GM19328 (cell line): ENCODE measurements around the gene RANBP17.
"Not testable (repeated sequence)": the region's sequence is repeated elsewhere in the genome, so short reads cannot be mapped to it uniquely, and the experiment has no call there.

Source experiments
- ATAC-seq: cut with Tn5 transposase; IDR thresholded peaks from one replicate; pipeline ENCODE4 v1.9.1; 2021; ENCODE audit warnings: mild to moderate bottlenecking, moderate library complexity; ENCODE audit not compliant: unreplicated experiment

RANBP17 gene

GRCh38 chr5:170937914-170938313 is 76.1 kb downstream of the RANBP17 start:
- ATAC-seq, result no peak

GRCh38 chr5:170939178-170939577 is 77.4 kb downstream of the RANBP17 start:
- no peak for ATAC-seq

- ATAC-seq, result no peak
Observed at GRCh38 chr5:170941788-170942187, 80.0 kb downstream of the RANBP17 start.

GRCh38 chr5:170945275-170945674 is 83.5 kb downstream of the RANBP17 start:
- ATAC-seq, result no peak

- ATAC-seq, result no peak
Observed at GRCh38 chr5:170960567-170960966, 98.7 kb downstream of the RANBP17 start.

- ATAC-seq, result no peak
Observed at GRCh38 chr5:170963521-170963920, 101.7 kb downstream of the RANBP17 start.

- no peak for ATAC-seq
Observed at GRCh38 chr5:170974461-170974860, 112.6 kb downstream of the RANBP17 start.

- ATAC-seq, result not testable (repeated sequence)
Observed at GRCh38 chr5:170980261-170980660, 118.4 kb downstream of the RANBP17 start.

- ATAC-seq, result no peak
Observed at GRCh38 chr5:170985486-170985885, 123.7 kb downstream of the RANBP17 start.

- no peak for ATAC-seq
Observed at GRCh38 chr5:170986598-170986997, 124.8 kb downstream of the RANBP17 start.

- ATAC-seq, result no peak
Observed at GRCh38 chr5:170993476-170993875, 131.7 kb downstream of the RANBP17 start.

- ATAC-seq, result no peak
Observed at GRCh38 chr5:171010086-171010485, 148.3 kb downstream of the RANBP17 start.

GRCh38 chr5:171010816-171011215 is 149.0 kb downstream of the RANBP17 start:
- no peak for ATAC-seq

- no peak for ATAC-seq
Observed at GRCh38 chr5:171023508-171023907, 161.7 kb downstream of the RANBP17 start.

GRCh38 chr5:171024084-171024483 is 162.3 kb downstream of the RANBP17 start:
- no peak for ATAC-seq

- no peak for ATAC-seq
Observed at GRCh38 chr5:171029401-171029800, 167.6 kb downstream of the RANBP17 start.

- no peak for ATAC-seq
Observed at GRCh38 chr5:171031977-171032376, 170.2 kb downstream of the RANBP17 start.

- no peak for ATAC-seq
Observed at GRCh38 chr5:171032435-171032973, 170.7 kb downstream of the RANBP17 start.

- ATAC-seq, result not testable (repeated sequence)
Observed at GRCh38 chr5:171041893-171042292, 180.1 kb downstream of the RANBP17 start.

GRCh38 chr5:171050916-171051315 is 189.1 kb downstream of the RANBP17 start:
- ATAC-seq, result no peak

- no peak for ATAC-seq
Observed at GRCh38 chr5:171055875-171056454, 194.1 kb downstream of the RANBP17 start.

- ATAC-seq, result no peak
Observed at GRCh38 chr5:171067540-171068130, 205.8 kb downstream of the RANBP17 start.

- no peak for ATAC-seq
Observed at GRCh38 chr5:171074747-171075146, 212.9 kb downstream of the RANBP17 start.
